Fibroblast of the aortic adventitia (primary cell): ENCODE data around the gene CCNY. TPM values are rescaled to one million over a fixed set of nuclear protein-coding genes. Genes with fewer than 3 reads are reported as not detected.
A peak's percentile ranks its signal among the peaks of the same experiment; 100 is the strongest.

Experiments used
- DNase-seq: peaks from one replicate; pipeline ENCODE4 v3.0.0-alpha.2; 2010; ENCODE audit warnings: low read depth
- H3K4me3 ChIP-seq: 2 replicates; pipeline ENCODE4 v1.5.1; 2011; ENCODE audit warnings: low read depth, mild to moderate bottlenecking, control low read depth, low read length, moderate library complexity
- CTCF ChIP-seq: IDR thresholded peaks from 2 replicates; pipeline ENCODE4 v1.5.1; 2011; ENCODE audit warnings: mild to moderate bottlenecking, low read length, control low read depth, inconsistent platforms; ENCODE audit not compliant: insufficient read depth
- total RNA-seq: library from RNA; depleted of rRNA; stranded (reverse); fragments of >200 nt; gene quantifications from 2 replicates; pipeline ENCODE4 v1.2.3, GENCODE V29; 2012; ENCODE audit warnings: low replicate concordance

CCNY gene
- total RNA-seq, 1 donor, result 55.4 TPM

GRCh38 chr10:35600193-35600592 is 263.9 kb downstream of the CCNY start:
- TF ChIP-seq CTCF, result peak; percentile 30
- no peak for DNase-seq

GRCh38 chr10:35605191-35605590 is 268.9 kb downstream of the CCNY start, which contains the start of gene GJD4:
Gene GJD4 (plus strand): TSS chr10:35605341. CDS start chr10:35605568, 227 bp downstream.
- TF ChIP-seq CTCF, result no peak
- no peak for DNase-seq
- no peak within 1 kb of the TSS for H3K4me3 ChIP-seq

More at GRCh38 chr10:35600193-35600592, 263.9 kb downstream of the CCNY start:
- no peak overlapping the region for H3K4me3 ChIP-seq

- no peak for TF ChIP-seq CTCF
- no peak overlapping the region for H3K4me3 ChIP-seq
- peak; percentile 59 for DNase-seq
Observed at GRCh38 chr10:35606430-35606829, 270.1 kb downstream of the CCNY start.

- TF ChIP-seq CTCF, result no peak
- H3K4me3 ChIP-seq, result peak overlapping the region; percentile 49
- peak; percentile 10 for DNase-seq
Observed at GRCh38 chr10:35607475-35608327, 271.4 kb downstream of the CCNY start.

- no peak overlapping the region for H3K4me3 ChIP-seq
- no peak for DNase-seq
- no peak for TF ChIP-seq CTCF
Observed at GRCh38 chr10:35608328-35608672, 272.0 kb downstream of the CCNY start.

- no peak for TF ChIP-seq CTCF
- DNase-seq, result no peak
- H3K4me3 ChIP-seq, result no peak overlapping the region
Observed at GRCh38 chr10:35611750-35612149, 275.4 kb downstream of the CCNY start.
